Measurements from ENCODE around the gene BST1.
"Not testable (repeated sequence)": the region's sequence is repeated elsewhere in the genome, so short reads cannot be mapped to it uniquely, and the experiment has no call there.

The BST1 gene

GRCh38 chr4:15753786-15754185, 50.9 kb downstream of the BST1 start:
- DNase-seq, result no peak

GRCh38 chr4:15754323-15754722, 51.5 kb downstream of the BST1 start:
- peak; percentile 30 for DNase-seq

GRCh38 chr4:15755321-15756155, 52.7 kb downstream of the BST1 start:
- DNase-seq, result peak; percentile 23

- peak; percentile 78 for DNase-seq
These were observed 53.5 kb downstream of the BST1 start for GRCh38 chr4:15756361-15756861.

- DNase-seq, result no peak
These were observed 54.2 kb downstream of the BST1 start for GRCh38 chr4:15757054-15757453.

- DNase-seq, result no peak
These were observed 55.4 kb downstream of the BST1 start for GRCh38 chr4:15758294-15758693.

- not testable (repeated sequence) for DNase-seq
These were observed 59.6 kb downstream of the BST1 start for GRCh38 chr4:15762460-15762859.

- no peak for DNase-seq
These were observed 62.5 kb downstream of the BST1 start for GRCh38 chr4:15765391-15765790.

- DNase-seq, result peak; percentile 33
These were observed 63.2 kb downstream of the BST1 start for GRCh38 chr4:15765910-15766697.

- no peak for DNase-seq
These were observed 64.0 kb downstream of the BST1 start for GRCh38 chr4:15766821-15767220.

- DNase-seq, result no peak
These were observed 66.3 kb downstream of the BST1 start for GRCh38 chr4:15769202-15769601.

- DNase-seq, result no peak
These were observed 68.6 kb downstream of the BST1 start for GRCh38 chr4:15771216-15772058.

GRCh38 chr4:15774020-15774420, 71.2 kb downstream of the BST1 start:
- peak; percentile 48 for DNase-seq

- no peak for DNase-seq
These were observed 74.2 kb downstream of the BST1 start for GRCh38 chr4:15776871-15777648.

- DNase-seq, result no peak
These were observed 74.9 kb downstream of the BST1 start for GRCh38 chr4:15777697-15778288.

GRCh38 chr4:15778289-15779241, 75.7 kb downstream of the BST1 start, which contains the start of gene CD38:
Gene CD38, plus strand, starts transcription at chr4:15778328. Its CDS starts 87 bp downstream, at chr4:15778415.
- DNase-seq, result peak; percentile 75

- DNase-seq, result peak; percentile 23
These were observed 76.4 kb downstream of the BST1 start for GRCh38 chr4:15779306-15779705.

- DNase-seq, result no peak
These were observed 76.9 kb downstream of the BST1 start for GRCh38 chr4:15779809-15780208.

- peak; percentile 19 for DNase-seq
These were observed 78.7 kb downstream of the BST1 start for GRCh38 chr4:15781427-15782095.
